ENCODE results near the gene ACER3. TPM values are rescaled to one million over a fixed set of nuclear protein-coding genes. Genes with fewer than 3 reads are reported as not detected.

ACER3 gene
- total and polyA plus RNA-seq, 2 of the 4 experiments (the other 2 are of a cell fraction), result 3.5 to 10.0 TPM

DNA sequence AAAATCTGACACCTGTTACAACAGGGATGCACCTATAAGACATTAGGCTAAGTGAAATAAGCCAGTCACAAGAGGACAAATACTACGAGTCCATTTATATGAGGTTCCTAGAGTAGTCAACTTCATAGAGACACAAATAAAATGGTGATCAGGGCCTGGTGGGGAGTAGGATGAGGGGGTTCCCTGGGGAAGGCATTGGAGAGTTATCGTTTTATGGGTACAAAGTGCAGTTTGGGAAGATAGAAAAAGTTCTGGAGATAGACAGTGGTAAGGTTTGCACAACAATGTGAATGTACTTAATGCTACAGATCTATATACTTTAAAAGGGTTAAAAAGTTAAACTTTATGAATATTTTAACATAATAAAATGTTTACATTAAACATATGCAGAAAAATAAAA lies 142.1 kb downstream of the ACER3 start:
- Histone ChIP-seq H2BK120ac (ENCODE audit: low read depth, low read length) (no peak overlapping the region), H4K5ac (ENCODE audit: low read depth, low read length) (no peak overlapping the region), H3K27ac (ENCODE audit: insufficient read depth, low read length) (no peak overlapping the region), H3K9me1 (ENCODE audit: insufficient read depth, low read length) (no peaks in the 10 kb centered on the region), H3K18ac (ENCODE audit: low read depth, low read length) (no peak overlapping the region), H3K9ac (ENCODE audit: low read depth, low read length) (no peak overlapping the region), H3K9me3 (ENCODE audit: control insufficient read depth, insufficient read depth, low read length) (no peaks in the 10 kb centered on the region), H4K91ac (ENCODE audit: insufficient read depth, low read depth, low read length) (no peak overlapping the region), H2AK5ac (ENCODE audit: low read depth, low read length) (no peak overlapping the region), H3K4me3 (ENCODE audit: insufficient read depth, low read depth, low read length) (no peak overlapping the region), H2AK9ac (replicated peaks; ENCODE audit: low read depth, low read length, poor library complexity) (no peak overlapping the region), H3K27me3 (ENCODE audit: control insufficient read depth, insufficient read depth, low read length) (no peaks in the 10 kb centered on the region), H2BK15ac (ENCODE audit: low read depth, low read length) (no peak overlapping the region), H3K36me3 (ENCODE audit: control insufficient read depth, insufficient read depth, low read length) (no peaks in the 10 kb centered on the region), H3K4me2 (ENCODE audit: low read depth, low read length) (no peak overlapping the region), H3K23ac (ENCODE audit: low read depth, low read length) (no peak overlapping the region), H3K79me1 (ENCODE audit: low read depth in 1 of 2, low read length in 2 of 2) (no peaks in the 10 kb centered on the region), H4K8ac (ENCODE audit: low read depth in 2 of 2, low read length in 2 of 2) (no peak overlapping the region), H3K4ac (ENCODE audit: low read depth, low read length) (no peak overlapping the region), H4K20me1 (ENCODE audit: insufficient read depth, low read length) (no peaks in the 10 kb centered on the region), H2AFZ (replicated peaks; ENCODE audit: low read length, poor library complexity) (no peak overlapping the region), H3K4me1 (ENCODE audit: control insufficient read depth, insufficient read depth, low read length) (no peaks in the 10 kb centered on the region), H2BK20ac (ENCODE audit: low read depth, low read length) (no peak overlapping the region), H2BK5ac (ENCODE audit: low read depth, low read length, poor library complexity, severe bottlenecking) (no peak overlapping the region), H3K56ac (ENCODE audit: extremely low read depth, insufficient read depth, low read length) (no peak overlapping the region), H3K14ac (replicated peaks; ENCODE audit: low read depth, low read length) (no peak overlapping the region)
- no CpG with 5 or more reads among the region's 2 CpGs for WGBS, 2 experiments (ENCODE audit: extremely low coverage in 2 of 2, insufficient read length in 1 of 2)
- no peak for DNase-seq
- TF ChIP-seq NFE2L2 (IDR thresholded peaks at IDR 0.05; ENCODE audit: low read depth, low read length), result no peak
- TF ChIP-seq MAZ (IDR thresholded peaks at IDR 0.05; ENCODE audit: borderline replicate concordance, low read depth, low read length), result no peak
- TF ChIP-seq RAD21 (IDR thresholded peaks at IDR 0.05; ENCODE audit: low read length), result no peak
- no peak for TF ChIP-seq SMC3 (IDR thresholded peaks at IDR 0.05; ENCODE audit: low read depth, low read length)
- no peak for TF ChIP-seq FOS (IDR thresholded peaks at IDR 0.05; ENCODE audit: low read depth, low read length)
- no peak for TF ChIP-seq BHLHE40 (IDR thresholded peaks at IDR 0.05; ENCODE audit: low read depth, low read length)
- TF ChIP-seq RFX5 (IDR thresholded peaks at IDR 0.05; ENCODE audit: low read depth, low read length), result no peak
- TF ChIP-seq, protein P1, sequence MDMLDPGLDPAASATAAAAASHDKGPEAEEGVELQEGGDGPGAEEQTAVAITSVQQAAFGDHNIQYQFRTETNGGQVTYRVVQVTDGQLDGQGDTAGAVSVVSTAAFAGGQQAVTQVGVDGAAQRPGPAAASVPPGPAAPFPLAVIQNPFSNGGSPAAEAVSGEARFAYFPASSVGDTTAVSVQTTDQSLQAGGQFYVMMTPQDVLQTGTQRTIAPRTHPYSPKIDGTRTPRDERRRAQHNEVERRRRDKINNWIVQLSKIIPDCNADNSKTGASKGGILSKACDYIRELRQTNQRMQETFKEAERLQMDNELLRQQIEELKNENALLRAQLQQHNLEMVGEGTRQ (IDR thresholded peaks at IDR 0.05; ENCODE audit: low read depth, low read length), result no peak
- no peak for TF ChIP-seq MAFK (IDR thresholded peaks at IDR 0.05; ENCODE audit: low read depth, low read length)
- TF ChIP-seq POLR2A (IDR thresholded peaks at IDR 0.05; ENCODE audit: low read depth, low read length), result no peak
- no peak for TF ChIP-seq RCOR1 (IDR thresholded peaks at IDR 0.05; ENCODE audit: insufficient replicate concordance, low read length)
- TF ChIP-seq, protein P2, sequence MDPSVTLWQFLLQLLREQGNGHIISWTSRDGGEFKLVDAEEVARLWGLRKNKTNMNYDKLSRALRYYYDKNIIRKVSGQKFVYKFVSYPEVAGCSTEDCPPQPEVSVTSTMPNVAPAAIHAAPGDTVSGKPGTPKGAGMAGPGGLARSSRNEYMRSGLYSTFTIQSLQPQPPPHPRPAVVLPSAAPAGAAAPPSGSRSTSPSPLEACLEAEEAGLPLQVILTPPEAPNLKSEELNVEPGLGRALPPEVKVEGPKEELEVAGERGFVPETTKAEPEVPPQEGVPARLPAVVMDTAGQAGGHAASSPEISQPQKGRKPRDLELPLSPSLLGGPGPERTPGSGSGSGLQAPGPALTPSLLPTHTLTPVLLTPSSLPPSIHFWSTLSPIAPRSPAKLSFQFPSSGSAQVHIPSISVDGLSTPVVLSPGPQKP (IDR thresholded peaks at IDR 0.05; ENCODE audit: borderline replicate concordance, low read depth, low read length), result no peak
- TF ChIP-seq, protein P3, sequence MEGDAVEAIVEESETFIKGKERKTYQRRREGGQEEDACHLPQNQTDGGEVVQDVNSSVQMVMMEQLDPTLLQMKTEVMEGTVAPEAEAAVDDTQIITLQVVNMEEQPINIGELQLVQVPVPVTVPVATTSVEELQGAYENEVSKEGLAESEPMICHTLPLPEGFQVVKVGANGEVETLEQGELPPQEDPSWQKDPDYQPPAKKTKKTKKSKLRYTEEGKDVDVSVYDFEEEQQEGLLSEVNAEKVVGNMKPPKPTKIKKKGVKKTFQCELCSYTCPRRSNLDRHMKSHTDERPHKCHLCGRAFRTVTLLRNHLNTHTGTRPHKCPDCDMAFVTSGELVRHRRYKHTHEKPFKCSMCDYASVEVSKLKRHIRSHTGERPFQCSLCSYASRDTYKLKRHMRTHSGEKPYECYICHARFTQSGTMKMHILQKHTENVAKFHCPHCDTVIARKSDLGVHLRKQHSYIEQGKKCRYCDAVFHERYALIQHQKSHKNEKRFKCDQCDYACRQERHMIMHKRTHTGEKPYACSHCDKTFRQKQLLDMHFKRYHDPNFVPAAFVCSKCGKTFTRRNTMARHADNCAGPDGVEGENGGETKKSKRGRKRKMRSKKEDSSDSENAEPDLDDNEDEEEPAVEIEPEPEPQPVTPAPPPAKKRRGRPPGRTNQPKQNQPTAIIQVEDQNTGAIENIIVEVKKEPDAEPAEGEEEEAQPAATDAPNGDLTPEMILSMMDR (conservative IDR thresholded peaks at IDR 0.05; ENCODE audit: low read depth, low read length), result no peak
- no peak for TF ChIP-seq MXI1 (IDR thresholded peaks at IDR 0.05; ENCODE audit: borderline replicate concordance, low read depth, low read length)
- no peak for TF ChIP-seq CEBPB (IDR thresholded peaks at IDR 0.05; ENCODE audit: low read depth, low read length)
- POLR2A ChIA-PET (ENCODE audit: unreplicated experiment), result no interaction called here
- intact Hi-C loops (cut with micrococcal nuclease) (no loop called here), dilution Hi-C loops (cut with HindIII; ENCODE audit: low sequenced_read_pairs, unreplicated experiment) (no loop called here), in situ Hi-C loops (cut with MboI; ENCODE audit: low sequenced_read_pairs) (no loop called here)
- no TSS peak for BruUV-seq (replicated peaks)
- no peak for ATAC-seq (ENCODE audit: low read depth)
- CTCF ChIA-PET, result no interaction called here
